Endothelial cell (in vitro differentiated cells): Measurements from ENCODE around the gene DAPL1. TPM values are rescaled to one million over a fixed set of nuclear protein-coding genes. Genes with fewer than 3 reads are reported as not detected.

Source experiments
- DNase-seq: peaks from one replicate; pipeline ENCODE4 v3.0.0; 2021; ENCODE audit warnings: low spot score
- H3K27ac Mint-ChIP-seq: one replicate; pipeline ENCODE4 v1.8.0; 2021; ENCODE audit warnings: mixed read lengths, inconsistent platforms; ENCODE audit not compliant: unreplicated experiment
- H3K27me3 Mint-ChIP-seq: one replicate; pipeline ENCODE4 v1.8.0; 2021; ENCODE audit warnings: mild to moderate bottlenecking, moderate library complexity, mixed read lengths, inconsistent platforms; ENCODE audit not compliant: unreplicated experiment
- H3K36me3 Mint-ChIP-seq: one replicate; pipeline ENCODE4 v1.8.0; 2021; ENCODE audit warnings: mild to moderate bottlenecking, low read depth, mixed read lengths, inconsistent platforms; ENCODE audit not compliant: unreplicated experiment
- H3K4me1 Mint-ChIP-seq: one replicate; pipeline ENCODE4 v1.8.0; 2021; ENCODE audit warnings: mild to moderate bottlenecking, mixed read lengths, inconsistent platforms; ENCODE audit not compliant: unreplicated experiment
- H3K4me3 Mint-ChIP-seq: one replicate; pipeline ENCODE4 v1.8.0; 2021; ENCODE audit warnings: mild to moderate bottlenecking, mixed read lengths, inconsistent platforms; ENCODE audit not compliant: unreplicated experiment
- H3K9me3 Mint-ChIP-seq: one replicate; pipeline ENCODE4 v1.8.0; 2021; ENCODE audit warnings: mixed read lengths, inconsistent platforms; ENCODE audit not compliant: unreplicated experiment
- CTCF ChIP-seq: fragments of 200-600 bp; sonication (generic); IDR thresholded peaks from one replicate; pipeline ENCODE4 v1.5.0; 2021; ENCODE audit warnings: antibody characterized with exemption; ENCODE audit not compliant: unreplicated experiment
- total RNA-seq: library from RNA; stranded (reverse); fragmentation: NEBNext Ultra II Directional; extraction: Animal tissue kit (Norgen Biotek cat#: 25700); gene quantifications from one replicate; pipeline ENCODE4 v1.2.1, GENCODE V29; 2021; ENCODE audit not compliant: unreplicated experiment

The DAPL1 gene
- total RNA-seq, 1 donor from 2014 or later = not detected

- no peak overlapping the region for H3K4me3 Mint-ChIP-seq
- no peak overlapping the region for H3K27ac Mint-ChIP-seq
- no peaks in the 10 kb centered on the region for H3K27me3 Mint-ChIP-seq
- peaks cover 5% of the 10 kb centered on the region for H3K4me1 Mint-ChIP-seq
- no peak for DNase-seq
- TF ChIP-seq CTCF = no peak
- H3K36me3 Mint-ChIP-seq = no peaks in the 10 kb centered on the region
- no peaks in the 10 kb centered on the region for H3K9me3 Mint-ChIP-seq
These were observed 29.9 kb downstream of the DAPL1 start for GRCh38 chr2:158825021-158825420.

- Mint-ChIP-seq H3K9me3 (no peaks in the 10 kb centered on the region), H3K27ac (no peak overlapping the region), H3K4me3 (no peak overlapping the region), H3K36me3 (no peaks in the 10 kb centered on the region), H3K4me1 (peaks cover 5% of the 10 kb centered on the region), H3K27me3 (no peaks in the 10 kb centered on the region)
- no peak for DNase-seq
- TF ChIP-seq CTCF = no peak
These were observed 31.8 kb downstream of the DAPL1 start for GRCh38 chr2:158826965-158827364.

GRCh38 chr2:158828378-158829164 is 33.5 kb downstream of the DAPL1 start:
- no peak for TF ChIP-seq CTCF
- Mint-ChIP-seq H3K4me3 (no peak overlapping the region), H3K27me3 (no peaks in the 10 kb centered on the region), H3K9me3 (no peaks in the 10 kb centered on the region), H3K36me3 (no peaks in the 10 kb centered on the region), H3K27ac (no peak overlapping the region), H3K4me1 (peaks cover under 1% of the 10 kb centered on the region)
- no peak for DNase-seq

- no peak for DNase-seq
- no peaks in the 10 kb centered on the region for H3K4me1 Mint-ChIP-seq
These were observed 34.0 kb downstream of the DAPL1 start for GRCh38 chr2:158829167-158829566.

More at GRCh38 chr2:158829167-158829566, 34.0 kb downstream of the DAPL1 start:
- H3K9me3 Mint-ChIP-seq = no peaks in the 10 kb centered on the region
- TF ChIP-seq CTCF = no peak
- H3K27ac Mint-ChIP-seq = no peak overlapping the region
- no peak overlapping the region for H3K4me3 Mint-ChIP-seq
- H3K27me3 Mint-ChIP-seq = no peaks in the 10 kb centered on the region
- no peaks in the 10 kb centered on the region for H3K36me3 Mint-ChIP-seq
